SU-DHL-6 (cell line): Measurements from ENCODE around the gene SLC24A5.

Experiments used
- CTCF ChIP-seq: fragments of 200-600 bp; sonication (generic); IDR thresholded peaks from one replicate; pipeline ENCODE4 v1.5.1; 2017; ENCODE audit warnings: antibody characterized with exemption, mild to moderate bottlenecking, low read length, moderate library complexity; ENCODE audit not compliant: insufficient read depth, poor library complexity, severe bottlenecking
- EZH2phosphoT487 ChIP-seq: fragments of 200-600 bp; sonication (generic), shearing (Covaris generic); conservative IDR thresholded peaks from 2 replicates; pipeline ENCODE4 v1.6.1; 2018; ENCODE audit warnings: mild to moderate bottlenecking, antibody characterized with exemption, low read length, moderate library complexity, mixed read lengths

GRCh38 chr15:48089702-48090101, 31.1 kb upstream of the SLC24A5 start:
- no peak for TF ChIP-seq CTCF
- TF ChIP-seq EZH2phosphoT487: no peak
